Measurements from ENCODE around the gene ERCC5. TPM values are rescaled to one million over a fixed set of nuclear protein-coding genes. Genes with fewer than 3 reads are reported as not detected.

The ERCC5 gene
- total and polyA plus RNA-seq, 4 donors, result 17.7 to 44.8 (median 24.7) TPM

DNA sequence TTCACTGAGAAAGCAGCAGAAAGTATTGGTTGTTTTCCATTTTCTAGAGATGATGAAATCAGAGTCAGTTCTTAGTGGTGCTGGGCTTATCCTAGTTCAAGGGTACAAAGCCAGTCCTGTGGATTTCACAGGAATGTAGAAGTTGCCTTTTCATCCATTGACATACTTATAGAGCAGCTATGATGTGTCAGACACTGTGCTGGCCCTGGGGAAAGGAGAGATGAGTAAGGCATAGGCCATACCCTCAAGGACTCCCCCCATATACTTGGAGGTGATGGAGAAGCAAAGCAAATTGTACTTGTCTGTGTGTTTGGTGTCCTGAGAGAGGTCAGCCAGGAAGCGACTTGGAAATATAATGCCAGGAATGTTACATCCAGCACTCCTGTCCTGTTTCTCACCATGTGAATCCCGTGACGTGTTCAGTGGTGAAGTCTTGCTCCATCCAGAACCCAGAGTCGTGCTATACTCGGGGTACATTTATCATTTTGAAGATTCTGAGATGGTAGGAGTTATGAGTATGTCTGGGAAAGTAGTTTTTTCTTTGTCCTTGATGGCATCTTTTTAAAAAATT lies 22.6 kb downstream of the ERCC5 start:
- TF ChIP-seq FOXA2 (IDR thresholded peaks at IDR 0.05) (no peak), SP1 (IDR thresholded peaks at IDR 0.05) (no peak), RXRA (IDR thresholded peaks at IDR 0.05) (no peak), JUND (IDR thresholded peaks at IDR 0.05) (no peak)
- TF ChIP-seq, protein P1, sequence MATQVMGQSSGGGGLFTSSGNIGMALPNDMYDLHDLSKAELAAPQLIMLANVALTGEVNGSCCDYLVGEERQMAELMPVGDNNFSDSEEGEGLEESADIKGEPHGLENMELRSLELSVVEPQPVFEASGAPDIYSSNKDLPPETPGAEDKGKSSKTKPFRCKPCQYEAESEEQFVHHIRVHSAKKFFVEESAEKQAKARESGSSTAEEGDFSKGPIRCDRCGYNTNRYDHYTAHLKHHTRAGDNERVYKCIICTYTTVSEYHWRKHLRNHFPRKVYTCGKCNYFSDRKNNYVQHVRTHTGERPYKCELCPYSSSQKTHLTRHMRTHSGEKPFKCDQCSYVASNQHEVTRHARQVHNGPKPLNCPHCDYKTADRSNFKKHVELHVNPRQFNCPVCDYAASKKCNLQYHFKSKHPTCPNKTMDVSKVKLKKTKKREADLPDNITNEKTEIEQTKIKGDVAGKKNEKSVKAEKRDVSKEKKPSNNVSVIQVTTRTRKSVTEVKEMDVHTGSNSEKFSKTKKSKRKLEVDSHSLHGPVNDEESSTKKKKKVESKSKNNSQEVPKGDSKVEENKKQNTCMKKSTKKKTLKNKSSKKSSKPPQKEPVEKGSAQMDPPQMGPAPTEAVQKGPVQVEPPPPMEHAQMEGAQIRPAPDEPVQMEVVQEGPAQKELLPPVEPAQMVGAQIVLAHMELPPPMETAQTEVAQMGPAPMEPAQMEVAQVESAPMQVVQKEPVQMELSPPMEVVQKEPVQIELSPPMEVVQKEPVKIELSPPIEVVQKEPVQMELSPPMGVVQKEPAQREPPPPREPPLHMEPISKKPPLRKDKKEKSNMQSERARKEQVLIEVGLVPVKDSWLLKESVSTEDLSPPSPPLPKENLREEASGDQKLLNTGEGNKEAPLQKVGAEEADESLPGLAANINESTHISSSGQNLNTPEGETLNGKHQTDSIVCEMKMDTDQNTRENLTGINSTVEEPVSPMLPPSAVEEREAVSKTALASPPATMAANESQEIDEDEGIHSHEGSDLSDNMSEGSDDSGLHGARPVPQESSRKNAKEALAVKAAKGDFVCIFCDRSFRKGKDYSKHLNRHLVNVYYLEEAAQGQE (IDR thresholded peaks at IDR 0.05), result no peak
- Histone ChIP-seq H3K27me3 (ENCODE audit: control insufficient read depth in 4 of 4, insufficient read depth in 4 of 4, low read length in 3 of 4) (no peaks in the 10 kb centered on the region), H3K36me3 (ENCODE audit: control insufficient read depth in 4 of 4, insufficient read depth in 3 of 4, low read depth in 1 of 4, low read length in 3 of 4) (peaks cover 12 to 65% (median 58%) of the 10 kb centered on the region in 4 donors), H3K27ac (ENCODE audit: low read depth in 1 of 2, low read length in 2 of 2) (no peak overlapping the region), H3K4me3 (ENCODE audit: low read depth in 1 of 3, low read length in 3 of 3) (no peak overlapping the region), H3K4me1 (ENCODE audit: control insufficient read depth in 4 of 4, insufficient read depth in 4 of 4, low read length in 3 of 4) (peaks cover 0 to 16% (median 13%) of the 10 kb centered on the region in 4 donors), H3K9me3 (ENCODE audit: control insufficient read depth in 4 of 4, low read length in 3 of 4) (no peaks in the 10 kb centered on the region), H3K9ac (ENCODE audit: low read depth in 1 of 2, low read length in 2 of 2) (no peak overlapping the region)
- DNase-seq (ENCODE audit: low spot score), result no peak
- 92% methylated on average over 5 of the region's 5 CpGs for WGBS

DNA sequence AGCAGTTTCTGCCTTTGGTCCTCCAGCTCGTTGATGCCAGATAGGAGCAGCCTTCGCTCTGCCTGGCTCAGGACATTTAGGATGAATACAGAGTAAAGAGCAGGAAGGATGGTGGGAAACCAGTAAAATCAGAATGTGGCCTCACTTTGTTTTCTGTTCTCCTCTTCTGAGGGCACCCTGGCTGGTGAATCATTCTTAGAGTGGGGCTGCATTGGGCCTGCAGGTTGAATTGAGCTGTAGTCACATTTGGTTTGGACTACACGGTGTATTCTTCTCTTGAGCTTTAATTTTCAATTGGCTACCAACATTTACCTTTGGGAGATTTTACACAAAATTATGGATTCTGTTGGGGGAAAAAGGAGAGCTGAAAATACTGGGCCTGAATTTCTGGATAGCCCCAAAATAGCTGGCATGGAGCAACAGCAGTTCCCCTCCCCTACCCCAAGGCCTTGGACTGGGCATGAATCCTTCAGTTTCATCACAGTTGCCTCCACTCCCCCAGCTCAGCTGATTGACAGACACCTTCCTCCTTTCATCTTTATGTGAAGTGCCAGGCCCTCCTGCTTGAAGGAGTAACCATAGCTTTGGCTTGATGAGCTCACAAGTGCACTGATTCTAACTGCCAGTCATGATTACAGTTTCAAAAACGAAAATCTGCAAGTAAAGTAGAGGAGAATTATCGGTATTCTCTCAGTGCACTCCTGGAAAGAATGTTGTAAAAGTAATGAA lies 24.3 kb downstream of the ERCC5 start:
- Histone ChIP-seq H3K9ac (ENCODE audit: low read depth in 1 of 2, low read length in 2 of 2) (no peak overlapping the region), H3K4me3 (ENCODE audit: low read depth in 1 of 3, low read length in 3 of 3) (no peak overlapping the region), H3K27ac (ENCODE audit: low read depth in 1 of 2, low read length in 2 of 2) (no peak overlapping the region), H3K27me3 (ENCODE audit: control insufficient read depth in 4 of 4, insufficient read depth in 4 of 4, low read length in 3 of 4) (no peaks in the 10 kb centered on the region), H3K9me3 (ENCODE audit: control insufficient read depth in 4 of 4, low read length in 3 of 4) (no peaks in the 10 kb centered on the region), H3K36me3 (ENCODE audit: control insufficient read depth in 4 of 4, insufficient read depth in 3 of 4, low read depth in 1 of 4, low read length in 3 of 4) (peaks cover 12 to 64% (median 57%) of the 10 kb centered on the region in 4 donors), H3K4me1 (ENCODE audit: control insufficient read depth in 4 of 4, insufficient read depth in 4 of 4, low read length in 3 of 4) (peaks cover 0 to 4% (median 2%) of the 10 kb centered on the region in 4 donors)
- 57% methylated on average over 5 of the region's 5 CpGs for WGBS
- TF ChIP-seq JUND (IDR thresholded peaks at IDR 0.05) (no peak), TAF1 (conservative IDR thresholded peaks at IDR 0.05) (no peak), NR2F2 (IDR thresholded peaks at IDR 0.05) (no peak), GABPA (IDR thresholded peaks at IDR 0.05 in 1 of 2, conservative IDR thresholded peaks at IDR 0.05 in 1 of 2) (no peak), FOXA2 (IDR thresholded peaks at IDR 0.05) (no peak), HNF4A (conservative IDR thresholded peaks at IDR 0.05) (no peak), HNF4G (IDR thresholded peaks at IDR 0.05) (no peak), RAD21 (IDR thresholded peaks at IDR 0.05) (no peak), RXRA (IDR thresholded peaks at IDR 0.05) (no peak), SP1 (IDR thresholded peaks at IDR 0.05) (no peak), YY1 (IDR thresholded peaks at IDR 0.05) (no peak)
- TF ChIP-seq, protein P2, sequence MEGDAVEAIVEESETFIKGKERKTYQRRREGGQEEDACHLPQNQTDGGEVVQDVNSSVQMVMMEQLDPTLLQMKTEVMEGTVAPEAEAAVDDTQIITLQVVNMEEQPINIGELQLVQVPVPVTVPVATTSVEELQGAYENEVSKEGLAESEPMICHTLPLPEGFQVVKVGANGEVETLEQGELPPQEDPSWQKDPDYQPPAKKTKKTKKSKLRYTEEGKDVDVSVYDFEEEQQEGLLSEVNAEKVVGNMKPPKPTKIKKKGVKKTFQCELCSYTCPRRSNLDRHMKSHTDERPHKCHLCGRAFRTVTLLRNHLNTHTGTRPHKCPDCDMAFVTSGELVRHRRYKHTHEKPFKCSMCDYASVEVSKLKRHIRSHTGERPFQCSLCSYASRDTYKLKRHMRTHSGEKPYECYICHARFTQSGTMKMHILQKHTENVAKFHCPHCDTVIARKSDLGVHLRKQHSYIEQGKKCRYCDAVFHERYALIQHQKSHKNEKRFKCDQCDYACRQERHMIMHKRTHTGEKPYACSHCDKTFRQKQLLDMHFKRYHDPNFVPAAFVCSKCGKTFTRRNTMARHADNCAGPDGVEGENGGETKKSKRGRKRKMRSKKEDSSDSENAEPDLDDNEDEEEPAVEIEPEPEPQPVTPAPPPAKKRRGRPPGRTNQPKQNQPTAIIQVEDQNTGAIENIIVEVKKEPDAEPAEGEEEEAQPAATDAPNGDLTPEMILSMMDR (IDR thresholded peaks at IDR 0.05; ENCODE audit: low read depth, low read length, missing input control), result no peak
- TF ChIP-seq, protein P3, sequence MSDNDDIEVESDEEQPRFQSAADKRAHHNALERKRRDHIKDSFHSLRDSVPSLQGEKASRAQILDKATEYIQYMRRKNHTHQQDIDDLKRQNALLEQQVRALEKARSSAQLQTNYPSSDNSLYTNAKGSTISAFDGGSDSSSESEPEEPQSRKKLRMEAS (IDR thresholded peaks at IDR 0.05), result no peak
- TF ChIP-seq, protein P1 (IDR thresholded peaks at IDR 0.05), result no peak
- TF ChIP-seq, protein P4, sequence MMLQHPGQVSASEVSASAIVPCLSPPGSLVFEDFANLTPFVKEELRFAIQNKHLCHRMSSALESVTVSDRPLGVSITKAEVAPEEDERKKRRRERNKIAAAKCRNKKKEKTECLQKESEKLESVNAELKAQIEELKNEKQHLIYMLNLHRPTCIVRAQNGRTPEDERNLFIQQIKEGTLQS (IDR thresholded peaks at IDR 0.05), result no peak
- DNase-seq (ENCODE audit: low spot score), result no peak
